DND-41 (cell line): ENCODE results near the gene CD109.

Source experiments
- EZH2 ChIP-seq: IDR thresholded peaks from 3 replicates; pipeline ENCODE4 v1.6.1; 2012; ENCODE audit warnings: borderline replicate concordance, low read depth, mild to moderate bottlenecking, moderate library complexity, low read length, inconsistent platforms; ENCODE audit not compliant: severe bottlenecking
- TF ChIP-seq, protein P1 (sequence below): IDR thresholded peaks from 2 replicates; pipeline ENCODE4 v1.5.1; 2012; ENCODE audit warnings: borderline replicate concordance, low read length, moderate library complexity, mild to moderate bottlenecking; ENCODE audit not compliant: poor library complexity, severe bottlenecking; ENCODE audit errors: extremely low read depth

DNA sequence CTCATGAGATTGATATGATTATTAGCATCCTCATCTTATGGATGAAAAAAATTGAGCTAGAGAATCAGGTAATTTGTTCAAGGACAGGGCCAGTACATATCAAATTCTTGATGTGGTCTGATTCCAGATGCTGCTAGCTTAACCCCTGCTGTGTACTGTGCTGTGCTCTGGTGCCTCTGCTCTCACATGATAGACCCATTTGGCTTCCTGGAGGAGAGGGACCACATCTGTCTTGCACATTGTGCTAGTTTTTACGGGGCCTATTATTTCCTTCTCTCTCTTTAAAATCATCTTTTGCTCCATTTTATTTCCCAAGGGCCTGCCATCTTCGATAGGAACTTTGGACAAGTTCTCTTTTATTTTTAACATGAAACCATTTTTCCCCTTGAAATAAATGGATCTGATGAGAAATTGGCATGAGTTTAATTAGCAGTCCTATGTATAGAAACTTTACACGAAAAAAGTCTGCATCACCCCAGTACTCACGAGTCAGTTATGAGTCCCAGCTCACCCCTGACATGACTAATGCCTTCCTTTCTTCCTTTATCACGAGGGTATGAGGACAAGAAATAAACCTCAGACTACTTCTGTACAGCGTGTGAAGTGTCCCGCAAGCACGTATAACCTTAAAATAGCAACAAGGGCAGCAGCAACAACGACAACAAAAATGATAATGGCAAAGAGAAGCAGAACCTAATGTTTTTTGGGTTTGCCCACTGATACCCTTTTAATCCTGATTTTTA is 26.5 kb downstream of the CD109 start:
- TF ChIP-seq, protein P1, sequence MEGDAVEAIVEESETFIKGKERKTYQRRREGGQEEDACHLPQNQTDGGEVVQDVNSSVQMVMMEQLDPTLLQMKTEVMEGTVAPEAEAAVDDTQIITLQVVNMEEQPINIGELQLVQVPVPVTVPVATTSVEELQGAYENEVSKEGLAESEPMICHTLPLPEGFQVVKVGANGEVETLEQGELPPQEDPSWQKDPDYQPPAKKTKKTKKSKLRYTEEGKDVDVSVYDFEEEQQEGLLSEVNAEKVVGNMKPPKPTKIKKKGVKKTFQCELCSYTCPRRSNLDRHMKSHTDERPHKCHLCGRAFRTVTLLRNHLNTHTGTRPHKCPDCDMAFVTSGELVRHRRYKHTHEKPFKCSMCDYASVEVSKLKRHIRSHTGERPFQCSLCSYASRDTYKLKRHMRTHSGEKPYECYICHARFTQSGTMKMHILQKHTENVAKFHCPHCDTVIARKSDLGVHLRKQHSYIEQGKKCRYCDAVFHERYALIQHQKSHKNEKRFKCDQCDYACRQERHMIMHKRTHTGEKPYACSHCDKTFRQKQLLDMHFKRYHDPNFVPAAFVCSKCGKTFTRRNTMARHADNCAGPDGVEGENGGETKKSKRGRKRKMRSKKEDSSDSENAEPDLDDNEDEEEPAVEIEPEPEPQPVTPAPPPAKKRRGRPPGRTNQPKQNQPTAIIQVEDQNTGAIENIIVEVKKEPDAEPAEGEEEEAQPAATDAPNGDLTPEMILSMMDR, result no peak
- TF ChIP-seq EZH2, result no peak
